ENCODE results near the gene KRTAP2-1.

- TF ChIP-seq CTCF (IDR thresholded peaks at IDR 0.05 in 4 of 5, conservative IDR thresholded peaks at IDR 0.05 in 1 of 5) (no peak), POLR2A (IDR thresholded peaks at IDR 0.05) (no peak)
Measured at GRCh38 chr17:40997361-40997760, 49.8 kb downstream of the KRTAP2-1 start.

All from gastrocnemius medialis (tissue), 4 donors.